M059J (cell line): ENCODE data around the gene CAPN11. TPM values are rescaled to one million over a fixed set of nuclear protein-coding genes. Genes with fewer than 3 reads are reported as not detected.
"Not testable (repeated sequence)": the region's sequence is repeated elsewhere in the genome, so short reads cannot be mapped to it uniquely, and the experiment has no call there.

Experiments
- DNase-seq: peaks from one replicate; pipeline ENCODE4 v3.0.0-alpha.2; 2012; ENCODE audit warnings: low read depth
- total RNA-seq: library from RNA; depleted of rRNA; stranded (reverse); fragments of >200 nt; shearing (Covaris generic); gene quantifications from 2 replicates; pipeline ENCODE4 v1.2.3, GENCODE V29; 2014; rRNA removed

The CAPN11 gene
- total RNA-seq, 1 experiment from 2014 or later = not detected

GRCh38 chr6:44227148-44227793 lies 68.7 kb downstream of the CAPN11 start:
- no peak for DNase-seq

- DNase-seq = no peak
These were observed 69.4 kb downstream of the CAPN11 start for GRCh38 chr6:44228031-44228430.

- DNase-seq = no peak
These were observed 69.8 kb downstream of the CAPN11 start for GRCh38 chr6:44228433-44228832.

- DNase-seq = no peak
These were observed 70.2 kb downstream of the CAPN11 start for GRCh38 chr6:44228836-44229235.

GRCh38 chr6:44229376-44230033 lies 70.9 kb downstream of the CAPN11 start:
- no peak for DNase-seq

GRCh38 chr6:44230034-44230675 lies 71.5 kb downstream of the CAPN11 start:
- no peak for DNase-seq

GRCh38 chr6:44231426-44231825 lies 72.8 kb downstream of the CAPN11 start:
- DNase-seq = not testable (repeated sequence)

GRCh38 chr6:44232676-44233566 lies 74.3 kb downstream of the CAPN11 start:
- no peak for DNase-seq

- no peak for DNase-seq
These were observed 75.0 kb downstream of the CAPN11 start for GRCh38 chr6:44233567-44234100.

Other genes with a start within 250 kb of the CAPN11 start
- gene MRPL14, start 31.4 kb upstream of the CAPN11 start, total RNA-seq = 100 and 111 TPM in 2 replicates
- 32.8 and 45.0 TPM in 2 replicates for gene TMEM63B, start 31.3 kb upstream of the CAPN11 start, total RNA-seq
- gene MYMX, start 58.1 kb downstream of the CAPN11 start, total RNA-seq = not detected in 2 replicates
- 27.4 and 31.1 TPM in 2 replicates for gene SLC29A1, start 64.8 kb downstream of the CAPN11 start, total RNA-seq
- gene HSP90AB1, start 88.3 kb downstream of the CAPN11 start, total RNA-seq = 1,284 and 1,407 TPM in 2 replicates
- gene SLC35B2, start 98.7 kb downstream of the CAPN11 start, total RNA-seq = 205 and 215 TPM in 2 replicates
- gene NFKBIE, start 106.7 kb downstream of the CAPN11 start, total RNA-seq = 48.8 and 51.9 TPM in 2 replicates
- 0.05 TPM in 1 of 2 replicates, not detected in the other for gene TMEM151B, start 111.6 kb downstream of the CAPN11 start, total RNA-seq
- 7.3 and 19.0 TPM in 2 replicates for gene AARS2, start 154.5 kb downstream of the CAPN11 start, total RNA-seq
- gene SPATS1, start 183.8 kb downstream of the CAPN11 start, total RNA-seq = not detected in 2 replicates
- gene CDC5L, start 228.9 kb downstream of the CAPN11 start, total RNA-seq = 35.3 and 49.7 TPM in 2 replicates